Measurements from ENCODE around the gene EPC2.

Gene EPC2

DNA sequence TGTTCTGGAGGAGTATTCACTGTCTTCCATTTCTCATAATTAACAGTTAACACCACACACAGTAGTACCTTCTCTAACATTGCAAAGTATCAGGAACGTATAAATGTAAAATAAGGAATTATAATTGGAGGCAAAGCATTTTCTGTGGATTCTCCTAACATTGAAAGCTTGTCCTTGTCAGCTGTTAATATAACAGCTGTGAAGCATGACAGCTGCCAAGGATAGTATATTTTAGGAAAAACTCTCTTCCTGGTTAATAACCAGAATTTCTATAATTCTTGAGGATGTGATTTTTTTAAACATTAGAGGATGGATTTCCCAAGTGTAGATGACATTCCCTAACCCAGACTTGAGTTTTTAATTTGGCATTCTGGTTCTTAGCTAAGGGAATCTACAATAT, 110.3 kb downstream of the EPC2 start:
- Histone ChIP-seq H3F3A (ENCODE audit: low read depth) (no peaks in the 10 kb centered on the region), H3K9ac (ENCODE audit: low read depth, low read length, poor library complexity, severe bottlenecking) (no peak overlapping the region), H4K20me1 (ENCODE audit: insufficient read depth, low read length, poor library complexity, severe bottlenecking) (no peaks in the 10 kb centered on the region), H3K4me3 (ENCODE audit: low read length, poor library complexity, severe bottlenecking) (no peak overlapping the region), H3K4me1 (ENCODE audit: insufficient read depth, low read length, poor library complexity, severe bottlenecking) (no peaks in the 10 kb centered on the region), H3K9me2 (replicated peaks; ENCODE audit: low read depth, low read length) (no peaks in the 10 kb centered on the region), H3K36me3 (ENCODE audit: insufficient read depth, low read length) (peaks cover 40% of the 10 kb centered on the region; the same call in 1 of the 2 replicates), H3K79me2 (ENCODE audit: insufficient read depth, low read length) (peaks cover 10% of the 10 kb centered on the region; the same call in 1 of the 2 replicates), H3K9me3 (ENCODE audit: insufficient read depth, low read depth, low read length) (no peaks in the 10 kb centered on the region), H2AFZ (ENCODE audit: low read length) (no peak overlapping the region), H3K4me2 (ENCODE audit: low read depth, low read length, poor library complexity, severe bottlenecking) (no peak overlapping the region), H3K27me3 (ENCODE audit: insufficient read depth, low read length, poor library complexity, severe bottlenecking) (no peaks in the 10 kb centered on the region)
- no peak for TF ChIP-seq EZH2phosphoT487 (IDR thresholded peaks at IDR 0.05; ENCODE audit: borderline replicate concordance)
- TF ChIP-seq, protein P1, sequence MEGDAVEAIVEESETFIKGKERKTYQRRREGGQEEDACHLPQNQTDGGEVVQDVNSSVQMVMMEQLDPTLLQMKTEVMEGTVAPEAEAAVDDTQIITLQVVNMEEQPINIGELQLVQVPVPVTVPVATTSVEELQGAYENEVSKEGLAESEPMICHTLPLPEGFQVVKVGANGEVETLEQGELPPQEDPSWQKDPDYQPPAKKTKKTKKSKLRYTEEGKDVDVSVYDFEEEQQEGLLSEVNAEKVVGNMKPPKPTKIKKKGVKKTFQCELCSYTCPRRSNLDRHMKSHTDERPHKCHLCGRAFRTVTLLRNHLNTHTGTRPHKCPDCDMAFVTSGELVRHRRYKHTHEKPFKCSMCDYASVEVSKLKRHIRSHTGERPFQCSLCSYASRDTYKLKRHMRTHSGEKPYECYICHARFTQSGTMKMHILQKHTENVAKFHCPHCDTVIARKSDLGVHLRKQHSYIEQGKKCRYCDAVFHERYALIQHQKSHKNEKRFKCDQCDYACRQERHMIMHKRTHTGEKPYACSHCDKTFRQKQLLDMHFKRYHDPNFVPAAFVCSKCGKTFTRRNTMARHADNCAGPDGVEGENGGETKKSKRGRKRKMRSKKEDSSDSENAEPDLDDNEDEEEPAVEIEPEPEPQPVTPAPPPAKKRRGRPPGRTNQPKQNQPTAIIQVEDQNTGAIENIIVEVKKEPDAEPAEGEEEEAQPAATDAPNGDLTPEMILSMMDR (conservative IDR thresholded peaks at IDR 0.05; ENCODE audit: low read length), result no peak

DNA sequence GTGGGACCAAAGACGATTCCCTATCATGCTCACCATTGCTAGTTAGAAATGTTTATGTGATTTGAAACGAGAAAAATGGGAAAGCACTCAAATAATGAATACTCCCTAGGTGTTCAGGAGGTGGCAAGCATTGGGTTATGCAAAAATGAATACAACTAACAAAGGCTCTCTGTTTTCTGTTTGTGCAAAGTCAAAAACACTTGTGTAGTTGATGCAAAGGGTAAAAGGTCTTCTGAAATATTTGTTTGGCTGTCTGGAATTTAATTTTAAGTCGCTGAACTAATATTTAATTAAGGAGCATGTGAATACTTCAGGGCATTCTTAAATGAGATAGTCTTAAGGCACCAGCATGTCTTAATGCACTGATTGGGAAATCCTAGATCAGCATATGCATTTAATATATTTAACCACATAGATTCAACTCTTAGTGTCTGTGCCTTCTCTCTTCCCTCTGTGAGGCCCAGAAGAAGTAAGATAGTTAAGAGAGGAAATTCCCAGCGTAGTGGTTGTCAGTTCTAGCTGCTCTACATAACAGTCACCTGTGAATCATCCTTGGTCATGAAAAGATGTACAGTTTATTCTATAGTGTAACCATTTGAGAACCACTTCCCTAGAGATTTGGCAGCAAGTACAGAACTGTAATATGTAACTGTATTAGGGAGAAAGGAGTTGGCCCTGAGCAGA, 111.9 kb downstream of the EPC2 start:
- Histone ChIP-seq H3K4me1 (ENCODE audit: insufficient read depth, low read length, poor library complexity, severe bottlenecking) (no peaks in the 10 kb centered on the region), H3K4me3 (ENCODE audit: low read length, poor library complexity, severe bottlenecking) (no peak overlapping the region), H3K4me2 (ENCODE audit: low read depth, low read length, poor library complexity, severe bottlenecking) (no peak overlapping the region), H3K79me2 (ENCODE audit: insufficient read depth, low read length) (peaks cover 8% of the 10 kb centered on the region; the same call in 1 of the 2 replicates), H4K20me1 (ENCODE audit: insufficient read depth, low read length, poor library complexity, severe bottlenecking) (no peaks in the 10 kb centered on the region), H3K9ac (ENCODE audit: low read depth, low read length, poor library complexity, severe bottlenecking) (no peak overlapping the region), H3K9me2 (replicated peaks; ENCODE audit: low read depth, low read length) (no peaks in the 10 kb centered on the region), H3F3A (ENCODE audit: low read depth) (no peaks in the 10 kb centered on the region), H3K27me3 (ENCODE audit: insufficient read depth, low read length, poor library complexity, severe bottlenecking) (no peaks in the 10 kb centered on the region), H3K9me3 (ENCODE audit: insufficient read depth, low read depth, low read length) (no peaks in the 10 kb centered on the region), H2AFZ (ENCODE audit: low read length) (no peak overlapping the region), H3K36me3 (ENCODE audit: insufficient read depth, low read length) (peaks cover 40% of the 10 kb centered on the region; the same call in 1 of the 2 replicates)
- no peak for TF ChIP-seq EZH2phosphoT487 (IDR thresholded peaks at IDR 0.05; ENCODE audit: borderline replicate concordance)
- TF ChIP-seq, protein P1 (conservative IDR thresholded peaks at IDR 0.05; ENCODE audit: low read length), result no peak

DNA sequence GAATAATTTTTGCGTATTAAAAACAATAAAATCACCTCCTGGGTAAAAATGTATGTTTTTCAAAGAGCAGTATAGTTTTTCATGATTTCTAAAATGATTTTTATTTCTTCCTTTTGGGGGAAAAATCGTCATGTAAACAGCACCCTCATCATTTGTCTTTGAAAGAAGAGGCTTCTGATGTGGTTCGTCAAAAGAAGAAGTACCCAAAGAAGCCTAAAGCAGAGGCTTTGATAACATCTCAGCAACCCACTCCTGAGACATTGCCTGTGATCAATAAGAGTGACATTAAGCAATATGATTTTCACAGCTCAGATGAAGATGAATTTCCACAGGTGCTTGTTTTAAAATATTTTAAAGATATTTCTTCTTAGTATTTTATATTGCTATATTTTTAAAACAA, 120.3 kb downstream of the EPC2 start:
- no peaks in the 10 kb centered on the region for H3K9me2 ChIP-seq (replicated peaks; ENCODE audit: low read depth, low read length)
- H3K9ac ChIP-seq (ENCODE audit: low read depth, low read length, poor library complexity, severe bottlenecking), result no peak overlapping the region
- peaks cover 30% of the 10 kb centered on the region; the same call in 1 of the 2 replicates for H3K36me3 ChIP-seq (ENCODE audit: insufficient read depth, low read length)
- H3K4me3 ChIP-seq (ENCODE audit: low read length, poor library complexity, severe bottlenecking), result no peak overlapping the region
- H3K4me1 ChIP-seq (ENCODE audit: insufficient read depth, low read length, poor library complexity, severe bottlenecking), result no peaks in the 10 kb centered on the region
- no peaks in the 10 kb centered on the region for H3K9me3 ChIP-seq (ENCODE audit: insufficient read depth, low read depth, low read length)
- H3K27me3 ChIP-seq (ENCODE audit: insufficient read depth, low read length, poor library complexity, severe bottlenecking), result no peaks in the 10 kb centered on the region
- no peaks in the 10 kb centered on the region for H4K20me1 ChIP-seq (ENCODE audit: insufficient read depth, low read length, poor library complexity, severe bottlenecking)
- H3F3A ChIP-seq (ENCODE audit: low read depth), result no peaks in the 10 kb centered on the region
- no peak overlapping the region for H3K4me2 ChIP-seq (ENCODE audit: low read depth, low read length, poor library complexity, severe bottlenecking)
- no peaks in the 10 kb centered on the region for H3K79me2 ChIP-seq (ENCODE audit: insufficient read depth, low read length)
- TF ChIP-seq, protein P1 (conservative IDR thresholded peaks at IDR 0.05; ENCODE audit: low read length), result no peak
- TF ChIP-seq EZH2phosphoT487 (IDR thresholded peaks at IDR 0.05; ENCODE audit: borderline replicate concordance), result no peak
- H2AFZ ChIP-seq (ENCODE audit: low read length), result no peak overlapping the region
